Epithelial cell of proximal tubule (primary cell): ENCODE data around the gene PTPRT. TPM values are rescaled to one million over a fixed set of nuclear protein-coding genes. Genes with fewer than 3 reads are reported as not detected.

Experiments
- DNase-seq: peaks from one replicate; pipeline ENCODE4 v3.0.0-alpha.2; 2011; ENCODE audit warnings: low read depth
- H3K4me3 ChIP-seq: 2 replicates; pipeline ENCODE4 v1.5.1; 2011; ENCODE audit warnings: low read depth, mild to moderate bottlenecking, low read length
- CTCF ChIP-seq: conservative IDR thresholded peaks from 2 replicates; pipeline ENCODE4 v1.5.1; 2012; ENCODE audit warnings: low read depth, mild to moderate bottlenecking, low read length
- total RNA-seq: library from RNA; depleted of rRNA; stranded (reverse); fragments of >200 nt; gene quantifications from 2 replicates; pipeline ENCODE4 v1.2.3, GENCODE V29; 2015

The PTPRT gene
- total RNA-seq, 1 donor from 2014 or later, result not detected

- DNase-seq, result no peak
- no peak overlapping the region for H3K4me3 ChIP-seq
- TF ChIP-seq CTCF, result no peak
Measured at GRCh38 chr20:42559665-42560064, 630.0 kb downstream of the PTPRT start.

DNA sequence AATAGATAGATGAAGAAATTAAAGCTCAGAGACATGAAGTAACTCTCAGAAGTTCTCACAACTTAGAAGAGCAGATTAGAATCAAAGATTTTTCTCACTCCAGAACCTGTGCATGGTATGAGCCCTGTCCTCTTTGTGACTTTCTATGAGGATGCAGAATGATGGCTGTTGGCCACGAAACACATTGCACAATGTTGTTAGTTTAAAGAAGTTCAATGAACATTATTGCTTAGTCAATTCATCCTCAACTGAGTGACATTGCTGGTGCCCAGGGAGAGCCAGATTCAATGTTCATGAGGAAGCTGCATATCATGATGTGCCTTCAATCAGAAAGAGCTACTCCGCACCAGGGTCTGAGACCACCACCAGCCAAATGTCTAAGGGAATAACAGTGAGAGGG lies 633.1 kb downstream of the PTPRT start:
- no peak for DNase-seq
- TF ChIP-seq CTCF, result no peak
- no peak overlapping the region for H3K4me3 ChIP-seq

- TF ChIP-seq CTCF, result no peak
- H3K4me3 ChIP-seq, result no peak overlapping the region
Measured at GRCh38 chr20:42553374-42553773, 636.3 kb downstream of the PTPRT start.

GRCh38 chr20:42549496-42549895 lies 640.2 kb downstream of the PTPRT start:
- TF ChIP-seq CTCF, result no peak
- DNase-seq, result no peak
- H3K4me3 ChIP-seq, result no peak overlapping the region

More at GRCh38 chr20:42553374-42553773, 636.3 kb downstream of the PTPRT start:
- no peak for DNase-seq

- H3K4me3 ChIP-seq, result no peak overlapping the region
- DNase-seq, result no peak
- TF ChIP-seq CTCF, result no peak
Measured at GRCh38 chr20:42544926-42545325, 644.8 kb downstream of the PTPRT start.

DNA sequence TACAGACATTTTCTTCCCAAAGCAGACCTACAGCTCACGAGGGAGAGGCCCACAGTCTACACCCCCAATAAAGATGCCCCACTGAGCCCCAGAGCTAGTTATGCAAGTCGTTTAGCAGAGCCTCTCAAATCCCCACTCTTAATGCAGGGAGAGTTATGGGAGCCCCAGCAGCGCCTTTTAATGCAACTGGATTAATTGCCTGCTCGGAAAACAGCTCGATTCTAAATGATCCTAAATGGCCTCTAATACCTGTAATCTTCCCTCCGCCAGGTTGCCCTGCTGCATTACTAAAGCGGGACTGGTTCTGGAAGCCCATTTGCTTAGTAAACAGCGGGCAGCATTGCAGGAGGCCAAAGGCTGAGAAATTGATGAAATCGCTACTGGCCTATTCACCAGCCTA lies 656.9 kb downstream of the PTPRT start:
- H3K4me3 ChIP-seq, result no peak overlapping the region
- TF ChIP-seq CTCF, result no peak
- DNase-seq, result no peak

DNA sequence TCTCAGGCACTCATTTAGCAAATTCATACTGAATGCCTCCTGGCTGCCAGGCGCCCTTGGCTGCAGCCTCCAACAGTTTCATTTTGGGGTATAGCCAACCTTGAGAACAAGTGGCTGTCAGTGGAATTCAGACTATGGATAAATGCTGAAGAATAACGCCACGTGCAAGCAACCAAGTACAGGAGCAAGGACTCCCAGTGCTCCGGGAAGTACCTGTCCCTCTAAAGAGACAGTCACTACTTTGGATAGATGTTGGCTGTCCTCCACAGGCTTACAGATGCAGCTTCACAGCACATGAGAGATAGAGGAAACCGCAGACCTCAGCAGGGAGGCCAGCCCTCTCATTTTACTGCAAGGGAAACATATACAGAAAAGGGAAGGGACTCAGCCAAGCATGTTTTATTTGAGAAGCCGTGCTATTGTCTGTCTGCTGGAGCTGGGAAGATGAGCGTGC lies 658.2 kb downstream of the PTPRT start:
- TF ChIP-seq CTCF, result no peak
- no peak overlapping the region for H3K4me3 ChIP-seq
- DNase-seq, result no peak
